GM21423 (cell line): Measurements from ENCODE around the gene FAM199X.

Source experiments
- ATAC-seq: cut with Tn5 transposase; IDR thresholded peaks from one replicate; pipeline ENCODE4 v1.9.1; 2021; ENCODE audit warnings: mild to moderate bottlenecking, moderate library complexity; ENCODE audit not compliant: unreplicated experiment

FAM199X gene

DNA sequence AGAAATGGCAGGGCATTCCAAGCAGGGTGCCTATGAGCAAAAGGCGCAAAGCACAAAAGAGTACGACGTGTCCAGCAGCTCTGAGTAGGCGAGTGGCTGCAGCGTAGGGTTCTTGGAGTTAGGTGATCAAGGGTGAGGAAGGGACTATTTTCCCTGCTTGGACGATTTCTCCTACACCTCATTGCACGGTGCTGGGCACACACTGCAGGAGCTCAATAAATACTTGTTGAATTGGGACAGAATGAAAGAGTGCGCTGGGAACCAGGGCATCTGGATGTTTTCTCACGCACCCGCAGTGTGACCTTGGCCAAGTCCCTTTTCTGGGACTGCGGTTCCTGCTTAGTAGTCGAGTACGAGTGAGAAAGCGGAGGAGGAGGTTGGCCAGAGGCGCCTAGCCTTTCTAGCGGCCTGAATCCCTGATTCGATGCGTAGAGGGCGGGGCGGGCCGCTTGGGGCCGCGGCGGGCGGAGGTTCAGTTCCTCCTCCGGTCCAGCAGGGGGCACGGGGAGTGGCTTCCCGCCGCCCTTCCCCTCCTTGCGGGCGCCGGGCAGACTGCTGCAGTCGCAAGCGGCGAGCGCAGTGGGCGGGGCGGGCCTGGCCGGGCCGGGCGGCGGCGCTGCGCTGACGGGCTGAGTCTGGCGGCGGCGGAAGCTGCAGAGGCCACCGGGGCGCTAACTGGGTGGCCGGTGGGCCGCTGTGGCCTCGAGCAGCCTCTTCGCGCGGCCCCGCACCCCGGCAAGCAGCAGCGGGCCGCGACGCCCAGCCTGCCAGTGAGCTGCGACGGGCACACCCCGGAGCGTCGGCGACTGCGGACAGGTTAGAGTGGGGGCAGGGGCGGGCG, at the start of gene FAM199X:
FAM199X (plus strand) TSS at position 560 of the 841 bp plus-strand sequence. CDS start 333 bp downstream, outside the sequence.
- ATAC-seq, result peak; percentile 96

GRCh38 chrX:104117759-104118158, 48.5 kb upstream of the FAM199X start:
- ATAC-seq, result no peak

DNA sequence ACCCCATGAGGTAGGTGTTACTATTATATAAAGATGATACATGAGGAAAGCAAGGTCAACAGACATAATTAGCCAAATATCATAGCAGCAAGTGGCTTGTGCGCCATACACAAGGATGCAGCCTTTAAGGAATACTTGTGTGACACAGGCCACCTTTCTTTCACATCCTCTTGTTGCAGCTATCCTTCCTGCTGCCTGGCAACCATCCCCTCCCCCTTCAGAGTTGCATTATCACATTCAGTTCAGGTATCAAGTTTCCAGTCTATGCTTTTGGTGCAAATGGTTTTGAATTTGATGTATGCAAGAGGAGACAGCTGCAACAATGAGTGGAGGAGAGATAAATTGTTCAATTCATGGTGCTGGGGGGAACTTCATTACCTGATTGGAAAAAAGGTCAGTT, 47.5 kb upstream of the FAM199X start:
- no peak for ATAC-seq

- peak; percentile 71 for ATAC-seq
These were observed 43.4 kb upstream of the FAM199X start for GRCh38 chrX:104122829-104123228.

DNA sequence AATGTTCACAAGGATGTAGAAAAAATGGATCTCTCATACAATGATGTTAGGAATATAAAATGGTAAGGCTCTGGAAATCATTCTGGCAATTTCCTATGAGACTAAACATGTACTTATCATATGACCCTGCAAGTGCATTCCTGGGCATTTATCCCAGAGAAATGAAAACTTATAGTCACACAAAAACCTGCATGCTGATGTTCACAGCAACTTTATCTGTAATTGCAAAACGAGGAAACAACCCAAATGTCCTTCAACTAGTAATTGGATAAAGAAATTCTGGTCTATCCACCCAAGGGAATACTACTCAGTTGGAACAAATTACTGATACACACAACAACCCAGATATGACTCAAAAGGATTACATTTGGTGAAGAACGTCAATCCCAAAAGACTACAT, 39.4 kb upstream of the FAM199X start:
- no peak for ATAC-seq

GRCh38 chrX:104130808-104131207, 35.4 kb upstream of the FAM199X start:
- ATAC-seq, result no peak

DNA sequence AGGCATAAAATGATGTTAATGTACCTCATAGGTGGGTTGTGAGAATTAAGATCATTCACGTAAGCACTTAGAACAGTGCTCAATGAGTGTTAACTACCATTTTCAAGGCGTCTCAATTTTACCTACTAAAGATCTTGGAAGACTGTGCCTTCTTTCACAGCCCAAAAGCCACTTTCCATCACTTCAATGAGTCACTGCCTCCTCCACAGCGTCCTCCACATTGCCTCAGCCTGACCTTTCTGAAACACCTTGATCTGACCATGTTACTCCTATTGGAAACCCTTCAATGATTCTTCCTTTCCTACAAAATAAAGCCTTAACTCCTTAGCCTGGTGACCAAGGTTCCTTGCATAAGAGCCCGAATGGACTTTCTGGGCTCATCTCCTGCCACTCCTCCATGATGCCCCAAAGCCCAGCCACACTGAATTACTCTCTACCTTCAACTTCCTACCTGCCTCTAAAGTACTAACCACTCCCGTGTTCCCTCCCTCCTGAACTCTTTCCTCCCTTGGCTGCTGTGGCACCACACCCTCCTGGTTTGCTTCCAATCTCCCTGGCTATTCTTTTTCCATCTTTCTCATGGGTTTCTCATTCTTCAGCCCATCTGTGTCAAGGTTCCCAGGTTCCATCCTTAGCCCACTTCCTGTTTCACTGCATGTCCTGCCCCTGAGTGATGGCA, 31.5 kb upstream of the FAM199X start:
- ATAC-seq, result no peak

- ATAC-seq, result no peak
These were observed 30.6 kb upstream of the FAM199X start for GRCh38 chrX:104135677-104136076.

- ATAC-seq, result peak; percentile 91
These were observed 29.8 kb upstream of the FAM199X start for GRCh38 chrX:104136241-104137019.

DNA sequence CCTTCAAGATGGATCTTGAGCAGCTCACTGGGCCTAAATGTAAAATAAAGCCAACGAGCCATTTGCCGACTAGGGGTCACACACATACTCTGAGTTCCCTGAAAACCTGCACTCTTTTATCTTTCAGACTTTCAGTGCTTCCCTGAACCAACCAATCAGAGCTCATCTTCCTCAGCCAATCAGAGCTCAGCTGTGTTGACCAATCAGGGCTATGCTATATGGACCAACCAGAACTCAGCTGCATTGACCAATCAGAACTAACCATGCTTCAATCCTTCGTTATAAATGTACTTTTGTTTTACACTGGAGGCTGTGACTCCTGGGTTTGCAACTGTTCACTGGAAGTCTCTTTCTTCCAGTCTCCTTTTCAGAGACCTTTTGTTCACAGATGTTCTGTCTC, 28.8 kb upstream of the FAM199X start:
- ATAC-seq, result no peak

- ATAC-seq, result no peak
These were observed 25.0 kb upstream of the FAM199X start for GRCh38 chrX:104141087-104141760.

- ATAC-seq, result no peak
These were observed 15.2 kb upstream of the FAM199X start for GRCh38 chrX:104151037-104151436.

GRCh38 chrX:104156630-104157529, 9.4 kb upstream of the FAM199X start, which contains the start of gene SLC25A53:
TSS of gene SLC25A53 (minus strand) at chrX:104157009. CDS start at chrX:104105257, 51,752 bp downstream.
- peak; percentile 93 for ATAC-seq

DNA sequence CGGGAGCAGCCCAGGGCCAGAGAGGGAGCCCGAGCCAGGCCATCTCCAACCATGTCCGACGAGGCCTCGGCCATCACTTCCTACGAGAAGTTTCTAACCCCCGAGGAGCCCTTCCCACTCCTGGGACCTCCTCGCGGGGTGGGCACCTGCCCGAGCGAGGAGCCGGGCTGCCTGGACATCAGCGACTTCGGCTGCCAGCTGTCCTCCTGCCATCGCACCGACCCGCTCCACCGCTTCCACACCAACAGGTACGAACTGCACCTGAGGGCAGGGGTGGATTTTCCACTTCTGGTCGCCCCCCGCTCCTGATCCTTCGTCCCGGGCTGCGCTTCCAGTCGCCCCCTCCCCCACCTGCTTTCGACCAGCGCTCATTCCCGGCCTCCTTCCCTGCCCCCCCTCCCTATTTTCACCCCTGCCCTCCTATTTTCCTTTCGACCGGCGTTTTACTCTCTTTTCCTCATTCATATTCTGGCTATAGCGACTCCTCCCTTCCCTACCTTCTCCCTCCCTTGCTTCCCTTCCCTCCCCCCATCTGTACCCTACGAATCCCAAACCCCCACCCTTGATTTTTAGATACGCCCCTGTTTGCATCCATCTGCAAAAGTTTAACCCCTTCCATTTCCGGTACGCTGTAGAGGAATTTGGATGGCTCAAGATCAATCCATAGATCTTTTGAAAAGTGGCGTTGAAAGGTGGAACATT, 633 bp downstream of the FAM199X start:
- ATAC-seq, result no peak

GRCh38 chrX:104168127-104168526, 1.9 kb downstream of the FAM199X start:
- ATAC-seq, result no peak

GRCh38 chrX:104172121-104172520, 5.9 kb downstream of the FAM199X start:
- ATAC-seq, result no peak

- no peak for ATAC-seq
These were observed 6.5 kb downstream of the FAM199X start for GRCh38 chrX:104172788-104173187.

DNA sequence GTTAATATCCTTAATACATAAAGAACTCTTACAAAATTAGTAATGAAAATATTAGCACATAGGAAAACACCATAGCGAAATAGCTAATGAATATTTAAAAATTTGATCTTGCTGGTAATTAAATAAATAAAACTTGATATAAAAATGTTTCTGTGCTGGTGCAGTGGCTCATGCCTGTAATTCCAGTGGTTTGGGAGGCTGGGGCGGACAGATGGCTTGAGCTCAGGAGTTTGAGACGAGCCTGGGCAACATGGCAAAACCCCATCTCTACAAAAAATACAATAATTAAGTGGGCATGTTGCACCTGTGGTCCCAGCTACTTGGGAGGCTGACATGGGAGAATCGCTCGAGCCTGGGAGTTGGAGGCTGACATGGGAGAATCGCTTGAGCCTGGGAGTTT, 7.6 kb downstream of the FAM199X start:
- no peak for ATAC-seq

GRCh38 chrX:104183685-104184084, 17.4 kb downstream of the FAM199X start:
- ATAC-seq, result no peak
